Ovary (tissue), 3 donors: ENCODE results near the gene TBCEL.
"Not testable (repeated sequence)": the region's sequence is repeated elsewhere in the genome, so short reads cannot be mapped to it uniquely, and the experiment has no call there.

Experiments
- POLR2A ChIP-seq: fragments of 450-650 bp; IDR thresholded peaks from one replicate; pipeline ENCODE4 v1.6.1; 2017; ENCODE audit warnings: antibody characterized with exemption, mild to moderate bottlenecking, moderate library complexity
- TF ChIP-seq, protein P1 (sequence below), 3 donors: fragments of 450-650 bp in 2 of 3; fragments of 200-600 bp in 1 of 3; IDR thresholded peaks; one replicate each; pipeline versions ENCODE4 v1.5.1 to v1.8.0; 2016 to 2022; ENCODE audit warnings: antibody characterized with exemption in 3 of 3, mild to moderate bottlenecking in 1 of 3
- donor health status: DM: no; HTN: no; CAD: no.

DNA sequence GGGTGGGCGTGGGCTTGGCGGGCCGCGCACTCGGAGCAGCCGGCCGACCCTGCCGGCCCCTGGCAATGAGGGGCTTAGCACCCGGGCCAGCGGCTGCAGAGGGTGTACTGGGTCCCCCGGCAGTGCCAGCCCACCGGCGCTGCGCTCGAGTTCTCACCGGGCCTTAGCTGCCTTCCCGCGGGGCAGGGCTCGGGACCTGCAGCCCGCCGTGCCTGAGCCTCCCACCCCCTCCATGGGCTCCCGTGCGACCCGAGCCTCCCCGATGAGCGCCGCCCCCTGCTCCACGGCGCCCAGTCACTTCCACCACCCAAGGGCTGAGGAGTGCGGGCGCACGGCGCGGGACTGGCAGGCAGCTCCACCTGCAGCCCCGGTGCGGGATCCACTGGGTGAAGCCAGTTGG, 2.2 kb upstream of the TBCEL start:
- TF ChIP-seq, protein P1, sequence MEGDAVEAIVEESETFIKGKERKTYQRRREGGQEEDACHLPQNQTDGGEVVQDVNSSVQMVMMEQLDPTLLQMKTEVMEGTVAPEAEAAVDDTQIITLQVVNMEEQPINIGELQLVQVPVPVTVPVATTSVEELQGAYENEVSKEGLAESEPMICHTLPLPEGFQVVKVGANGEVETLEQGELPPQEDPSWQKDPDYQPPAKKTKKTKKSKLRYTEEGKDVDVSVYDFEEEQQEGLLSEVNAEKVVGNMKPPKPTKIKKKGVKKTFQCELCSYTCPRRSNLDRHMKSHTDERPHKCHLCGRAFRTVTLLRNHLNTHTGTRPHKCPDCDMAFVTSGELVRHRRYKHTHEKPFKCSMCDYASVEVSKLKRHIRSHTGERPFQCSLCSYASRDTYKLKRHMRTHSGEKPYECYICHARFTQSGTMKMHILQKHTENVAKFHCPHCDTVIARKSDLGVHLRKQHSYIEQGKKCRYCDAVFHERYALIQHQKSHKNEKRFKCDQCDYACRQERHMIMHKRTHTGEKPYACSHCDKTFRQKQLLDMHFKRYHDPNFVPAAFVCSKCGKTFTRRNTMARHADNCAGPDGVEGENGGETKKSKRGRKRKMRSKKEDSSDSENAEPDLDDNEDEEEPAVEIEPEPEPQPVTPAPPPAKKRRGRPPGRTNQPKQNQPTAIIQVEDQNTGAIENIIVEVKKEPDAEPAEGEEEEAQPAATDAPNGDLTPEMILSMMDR (IDR thresholded peaks at IDR 0.05) = not testable (repeated sequence)
- TF ChIP-seq POLR2A = not testable (repeated sequence)
